ACC112 (cell line): Measurements from ENCODE around the gene DEPDC5.

Source experiments
- H2AFZ ChIP-seq: fragments of 200-600 bp; sonication (generic); one replicate; pipeline ENCODE4 v1.6.0; 2017; ENCODE audit warnings: antibody characterized with exemption, low read length; ENCODE audit not compliant: unreplicated experiment
- H3K27ac ChIP-seq: fragments of 200-600 bp; sonication (generic); 2 replicates; pipeline ENCODE4 v1.5.1; 2014; ENCODE audit warnings: low read depth, mild to moderate bottlenecking, antibody characterized with exemption, low read length, moderate library complexity
- H3K27me3 ChIP-seq: fragments of 200-600 bp; sonication (generic); 2 replicates; pipeline ENCODE4 v1.6.1; 2014; ENCODE audit warnings: mild to moderate bottlenecking, antibody characterized with exemption, low read length, moderate library complexity, mixed read lengths; ENCODE audit not compliant: insufficient read depth
- H3K36me3 ChIP-seq: fragments of 200-600 bp; sonication (generic); 2 replicates; pipeline ENCODE4 v1.6.1; 2016; ENCODE audit warnings: mild to moderate bottlenecking, antibody characterized with exemption, low read length, moderate library complexity, mixed read lengths; ENCODE audit not compliant: insufficient read depth
- H3K4me1 ChIP-seq: fragments of 200-600 bp; sonication (generic); one replicate; pipeline ENCODE4 v1.6.1; 2016; ENCODE audit warnings: low read length, mixed read lengths; ENCODE audit not compliant: insufficient read depth, unreplicated experiment, control insufficient read depth
- H3K4me3 ChIP-seq: fragments of 200-600 bp; sonication (generic); 2 replicates; pipeline ENCODE4 v1.5.1; 2014; ENCODE audit warnings: mild to moderate bottlenecking, low read depth, low read length
- H3K79me2 ChIP-seq: fragments of 200-600 bp; sonication (generic); one replicate; pipeline ENCODE4 v1.6.0; 2016; ENCODE audit warnings: low read length; ENCODE audit not compliant: control insufficient read depth, unreplicated experiment, insufficient read depth

The DEPDC5 gene

GRCh38 chr22:31945971-31946680 is 192.3 kb downstream of the DEPDC5 start:
- Histone ChIP-seq H3K27ac (peak overlapping the region; percentile 73; the same call in 1 of the 2 replicates), H3K79me2 (peaks cover 58% of the 10 kb centered on the region), H3K27me3 (no peaks in the 10 kb centered on the region), H3K4me3 (peak overlapping the region; percentile 100), H3K4me1 (peaks cover 18% of the 10 kb centered on the region), H3K36me3 (no peaks in the 10 kb centered on the region), H2AFZ (no peak overlapping the region)

GRCh38 chr22:31947296-31947695 is 193.5 kb downstream of the DEPDC5 start:
- no peak overlapping the region for H3K27ac ChIP-seq
- peaks cover 30% of the 10 kb centered on the region for H3K4me1 ChIP-seq
- no peak overlapping the region for H2AFZ ChIP-seq
- H3K4me3 ChIP-seq: peak overlapping the region; percentile 100
- H3K27me3 ChIP-seq: no peaks in the 10 kb centered on the region
- peaks cover 68% of the 10 kb centered on the region for H3K79me2 ChIP-seq
- no peaks in the 10 kb centered on the region for H3K36me3 ChIP-seq

- Histone ChIP-seq H3K79me2 (peaks cover 73% of the 10 kb centered on the region), H3K27ac (no peak overlapping the region), H3K4me1 (peaks cover 35% of the 10 kb centered on the region)
These were observed 194.2 kb downstream of the DEPDC5 start for GRCh38 chr22:31948002-31948401.

GRCh38 chr22:31950226-31950625 is 196.4 kb downstream of the DEPDC5 start:
- Histone ChIP-seq H3K27ac (0 out of 2 replicates have a peak overlapping the region, but pooled peaks have one; percentile 29), H3K36me3 (no peaks in the 10 kb centered on the region), H3K79me2 (peaks cover 90% of the 10 kb centered on the region), H3K4me1 (peaks cover 52% of the 10 kb centered on the region), H3K4me3 (no peak overlapping the region), H2AFZ (no peak overlapping the region), H3K27me3 (no peaks in the 10 kb centered on the region)

More at GRCh38 chr22:31948002-31948401, 194.2 kb downstream of the DEPDC5 start:
- Histone ChIP-seq H3K27me3 (no peaks in the 10 kb centered on the region), H3K4me3 (no peak overlapping the region), H2AFZ (no peak overlapping the region), H3K36me3 (no peaks in the 10 kb centered on the region)

- peak overlapping the region; percentile 92 for H3K27ac ChIP-seq
- no peak overlapping the region for H2AFZ ChIP-seq
- no peaks in the 10 kb centered on the region for H3K36me3 ChIP-seq
These were observed 197.6 kb downstream of the DEPDC5 start for GRCh38 chr22:31951194-31952093.

GRCh38 chr22:31952094-31952401 is 198.2 kb downstream of the DEPDC5 start:
- peaks cover 1% of the 10 kb centered on the region; the same call in 1 of the 2 replicates for H3K36me3 ChIP-seq

More at GRCh38 chr22:31951194-31952093, 197.6 kb downstream of the DEPDC5 start:
- peaks cover 81% of the 10 kb centered on the region for H3K79me2 ChIP-seq
- peak overlapping the region; percentile 40; the same call in 1 of the 2 replicates for H3K4me3 ChIP-seq
- H3K4me1 ChIP-seq: peaks cover 49% of the 10 kb centered on the region
- H3K27me3 ChIP-seq: no peaks in the 10 kb centered on the region

GRCh38 chr22:31952472-31952871 is 198.7 kb downstream of the DEPDC5 start:
- Histone ChIP-seq H3K27ac (peak overlapping the region; percentile 92), H3K79me2 (peaks cover 76% of the 10 kb centered on the region), H2AFZ (no peak overlapping the region), H3K4me1 (peaks cover 49% of the 10 kb centered on the region), H3K36me3 (peaks cover 4% of the 10 kb centered on the region; the same call in 1 of the 2 replicates), H3K4me3 (peak overlapping the region; percentile 40; the same call in 1 of the 2 replicates), H3K27me3 (no peaks in the 10 kb centered on the region)

More at GRCh38 chr22:31952094-31952401, 198.2 kb downstream of the DEPDC5 start:
- peaks cover 49% of the 10 kb centered on the region for H3K4me1 ChIP-seq
- H3K27me3 ChIP-seq: no peaks in the 10 kb centered on the region
- no peak overlapping the region for H2AFZ ChIP-seq
- peak overlapping the region; percentile 40; the same call in 1 of the 2 replicates for H3K4me3 ChIP-seq
- peaks cover 80% of the 10 kb centered on the region for H3K79me2 ChIP-seq
- H3K27ac ChIP-seq: peak overlapping the region; percentile 92

- Histone ChIP-seq H3K27ac (peak overlapping the region; percentile 92), H3K79me2 (peaks cover 68% of the 10 kb centered on the region), H2AFZ (no peak overlapping the region), H3K27me3 (no peaks in the 10 kb centered on the region), H3K4me1 (peaks cover 49% of the 10 kb centered on the region), H3K36me3 (peaks cover 8% of the 10 kb centered on the region; the same call in 1 of the 2 replicates), H3K4me3 (no peak overlapping the region)
These were observed 199.4 kb downstream of the DEPDC5 start for GRCh38 chr22:31953261-31953660.

- Histone ChIP-seq H3K79me2 (peaks cover 56% of the 10 kb centered on the region), H3K4me1 (peaks cover 45% of the 10 kb centered on the region), H3K4me3 (no peak overlapping the region), H2AFZ (no peak overlapping the region), H3K36me3 (peaks cover 8% of the 10 kb centered on the region; the same call in 1 of the 2 replicates), H3K27ac (no peak overlapping the region), H3K27me3 (no peaks in the 10 kb centered on the region)
These were observed 201.0 kb downstream of the DEPDC5 start for GRCh38 chr22:31954535-31955523.

- H3K36me3 ChIP-seq: peaks cover 8% of the 10 kb centered on the region; the same call in 1 of the 2 replicates
- no peaks in the 10 kb centered on the region for H3K27me3 ChIP-seq
- peaks cover 32% of the 10 kb centered on the region for H3K4me1 ChIP-seq
- peaks cover 42% of the 10 kb centered on the region for H3K79me2 ChIP-seq
- no peak overlapping the region for H2AFZ ChIP-seq
- H3K4me3 ChIP-seq: no peak overlapping the region
- no peak overlapping the region for H3K27ac ChIP-seq
These were observed 202.5 kb downstream of the DEPDC5 start for GRCh38 chr22:31956360-31956759.
